Kidney glomerular epithelial cell (primary cell): ENCODE measurements around the gene LMBR1.

ENCODE experiments used
- DNase-seq: peaks from one replicate; lab custom pipeline; 2025; lab: John Stamatoyannopoulos, UW

Gene LMBR1

GRCh38 chr7:156691764-156692163 is 201.2 kb downstream of the LMBR1 start:
- DNase-seq, result no peak

- no peak for DNase-seq
These were observed 208.3 kb downstream of the LMBR1 start for GRCh38 chr7:156684661-156685060.

DNA sequence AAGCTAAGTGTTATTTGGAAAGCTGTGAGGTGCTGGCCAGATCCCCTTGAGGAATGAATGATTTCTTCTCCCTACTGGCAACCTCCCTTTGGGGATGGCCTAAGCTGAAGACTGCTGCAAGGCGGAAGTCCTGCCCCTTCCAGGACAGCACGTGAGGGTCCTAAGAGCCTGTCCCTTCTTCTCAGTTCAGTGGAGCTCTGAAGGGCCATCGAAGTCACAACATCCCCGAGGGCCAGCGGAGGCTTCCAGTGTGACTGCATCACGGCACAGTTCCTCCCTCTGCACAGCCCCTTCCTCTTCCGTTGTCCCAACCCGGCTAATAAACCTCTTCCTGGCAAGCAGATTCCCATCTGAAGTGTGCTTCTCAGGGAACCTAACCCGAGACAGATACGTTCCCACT is 208.7 kb downstream of the LMBR1 start:
- DNase-seq, result no peak

DNA sequence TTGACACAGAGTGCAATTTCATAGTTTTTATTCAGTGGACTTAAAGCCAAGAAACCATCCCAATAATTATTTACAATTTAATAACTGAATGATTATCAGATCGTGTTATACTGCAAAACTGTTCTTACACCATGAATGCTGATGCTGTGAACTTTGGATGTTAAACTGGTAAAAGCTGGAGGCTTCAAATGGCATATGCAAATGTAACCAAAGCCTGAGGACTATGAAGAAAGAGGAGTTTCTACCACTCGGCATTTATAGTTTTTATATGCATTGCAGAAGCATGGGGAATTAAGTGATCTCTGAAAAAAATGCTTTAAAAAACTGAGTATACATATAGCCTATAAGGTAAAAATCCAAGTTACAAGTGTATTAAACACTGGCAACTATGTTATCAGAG is 210.1 kb downstream of the LMBR1 start:
- no peak for DNase-seq

- no peak for DNase-seq
These were observed 212.7 kb downstream of the LMBR1 start for GRCh38 chr7:156680281-156680680.

GRCh38 chr7:156677374-156678054 is 215.5 kb downstream of the LMBR1 start:
- no peak for DNase-seq

DNA sequence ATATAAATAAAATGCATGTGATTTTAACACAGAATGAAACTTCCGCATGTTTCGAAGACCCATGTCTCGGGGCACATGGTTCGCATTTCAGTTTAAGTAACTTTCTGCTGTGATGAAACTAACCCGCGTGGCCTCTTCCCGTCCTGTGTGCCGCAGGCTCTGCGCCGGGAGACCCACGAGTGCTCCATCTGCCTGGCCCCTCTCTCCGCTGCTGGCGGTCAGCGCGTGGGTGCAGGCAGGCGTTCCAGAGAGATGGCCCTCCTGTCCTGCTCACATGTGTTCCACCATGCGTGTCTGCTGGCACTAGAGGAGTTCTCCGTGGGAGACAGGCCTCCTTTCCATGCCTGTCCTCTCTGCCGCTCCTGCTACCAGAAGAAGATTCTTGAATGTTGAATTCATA is 216.7 kb downstream of the LMBR1 start:
- DNase-seq, result no peak

GRCh38 chr7:156675721-156676120 is 217.3 kb downstream of the LMBR1 start:
- DNase-seq, result no peak

DNA sequence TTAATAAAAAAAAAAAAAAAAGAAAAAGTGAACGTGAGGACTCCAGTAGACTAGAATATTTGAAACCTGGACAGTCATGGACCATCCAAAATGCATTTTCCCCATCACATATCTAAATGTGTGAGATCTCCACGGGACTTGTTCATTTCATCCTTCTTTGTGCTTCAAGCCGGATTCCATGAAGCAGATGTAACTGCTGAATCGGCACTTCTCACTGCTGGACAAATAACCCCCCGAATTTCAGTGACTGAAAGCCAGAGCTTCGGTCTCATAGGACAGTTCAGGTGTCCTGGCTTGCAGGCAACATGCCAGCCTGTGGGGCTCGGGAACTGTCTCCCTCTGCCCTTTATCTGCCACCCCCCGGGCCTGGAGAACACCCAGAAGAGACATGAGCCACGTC is 219.1 kb downstream of the LMBR1 start:
- no peak for DNase-seq

DNA sequence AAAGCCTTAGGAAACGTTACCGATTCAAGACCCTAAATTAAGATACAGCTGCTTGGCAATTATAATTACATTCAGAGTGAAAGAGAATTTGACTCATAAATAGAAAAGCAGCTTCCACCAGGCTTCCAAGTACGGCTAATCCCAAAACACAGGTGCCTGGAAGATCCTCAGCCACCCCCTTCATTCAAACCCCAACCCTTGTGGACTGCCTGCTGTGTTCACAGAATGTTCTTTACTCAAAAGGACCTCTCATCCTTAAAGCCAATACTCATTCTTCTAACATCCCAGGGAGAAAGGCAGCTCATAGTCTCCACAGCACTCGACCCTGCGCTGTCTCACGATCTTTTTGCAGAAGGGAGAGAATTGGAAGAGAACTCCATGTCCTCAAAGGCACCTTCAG is 219.5 kb downstream of the LMBR1 start:
- DNase-seq, result no peak

DNA sequence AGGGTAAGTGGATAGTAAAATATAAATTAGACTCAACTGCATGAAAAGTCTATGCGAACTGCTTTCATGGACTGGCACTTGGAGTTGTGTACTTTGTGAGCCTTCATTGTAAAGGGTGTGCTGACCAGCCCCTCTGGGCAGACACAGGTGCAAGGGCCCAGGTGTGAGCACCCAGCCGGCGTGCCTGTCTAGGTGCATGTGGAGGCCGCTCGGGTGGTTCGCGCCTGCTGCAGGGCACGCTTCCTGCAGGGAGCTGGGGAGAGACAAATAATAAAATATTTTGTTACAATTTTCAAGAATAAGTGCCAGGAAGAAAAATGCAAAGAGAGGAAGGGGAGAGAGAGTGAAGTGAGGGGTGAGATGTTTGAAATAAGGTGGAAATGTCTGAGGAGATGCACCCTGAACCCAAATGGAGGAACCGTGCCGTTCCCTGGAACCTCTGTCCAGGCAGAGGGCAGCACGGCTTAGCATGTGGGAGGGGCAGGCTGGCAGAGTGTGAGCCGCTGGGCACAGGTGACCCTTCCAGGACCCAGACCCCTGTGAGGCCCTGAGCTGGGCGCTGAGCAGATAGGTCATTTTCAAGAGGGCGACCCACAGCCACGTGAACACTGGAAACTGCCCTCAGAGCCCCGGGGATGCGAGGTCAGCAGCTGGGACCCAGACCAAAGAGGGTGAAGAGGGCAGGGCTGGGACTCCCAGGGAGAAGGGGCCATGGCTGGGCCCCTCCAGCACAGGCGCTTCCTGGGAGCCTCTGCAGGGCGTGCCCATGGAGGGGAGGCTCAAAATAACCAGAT is 223.8 kb downstream of the LMBR1 start:
- DNase-seq, result no peak

DNA sequence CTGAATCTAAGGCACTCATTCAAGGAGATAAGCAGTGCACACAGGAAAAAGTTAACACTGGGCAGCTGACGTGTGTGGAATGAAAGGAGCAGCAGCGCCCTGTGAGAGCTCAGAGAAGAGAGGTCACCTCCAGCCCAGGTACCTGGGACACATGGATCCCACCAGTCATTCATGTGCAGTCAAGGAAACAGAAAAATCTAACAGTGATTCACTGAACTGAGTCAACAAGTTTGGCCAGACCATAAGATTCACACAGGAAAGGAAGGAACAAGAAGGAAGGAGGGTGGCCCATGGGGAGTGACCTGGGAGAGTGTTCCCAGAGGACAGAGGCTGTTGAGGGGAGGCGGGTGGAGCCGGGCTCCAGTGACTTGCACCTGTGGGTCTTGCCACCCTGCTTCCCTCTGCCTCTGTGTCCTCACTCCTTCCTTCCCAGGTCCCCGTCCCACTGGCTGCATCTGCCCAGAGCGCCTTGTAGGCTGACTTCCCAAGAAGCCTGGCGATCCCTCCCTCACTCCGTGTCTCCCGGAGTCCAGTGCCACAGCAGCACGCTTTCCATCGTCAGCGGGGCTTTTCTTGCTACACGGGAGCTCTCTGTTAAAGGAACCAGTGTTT is 224.7 kb downstream of the LMBR1 start:
- DNase-seq, result no peak

GRCh38 chr7:156667110-156667426 is 225.9 kb downstream of the LMBR1 start:
- no peak for DNase-seq

DNA sequence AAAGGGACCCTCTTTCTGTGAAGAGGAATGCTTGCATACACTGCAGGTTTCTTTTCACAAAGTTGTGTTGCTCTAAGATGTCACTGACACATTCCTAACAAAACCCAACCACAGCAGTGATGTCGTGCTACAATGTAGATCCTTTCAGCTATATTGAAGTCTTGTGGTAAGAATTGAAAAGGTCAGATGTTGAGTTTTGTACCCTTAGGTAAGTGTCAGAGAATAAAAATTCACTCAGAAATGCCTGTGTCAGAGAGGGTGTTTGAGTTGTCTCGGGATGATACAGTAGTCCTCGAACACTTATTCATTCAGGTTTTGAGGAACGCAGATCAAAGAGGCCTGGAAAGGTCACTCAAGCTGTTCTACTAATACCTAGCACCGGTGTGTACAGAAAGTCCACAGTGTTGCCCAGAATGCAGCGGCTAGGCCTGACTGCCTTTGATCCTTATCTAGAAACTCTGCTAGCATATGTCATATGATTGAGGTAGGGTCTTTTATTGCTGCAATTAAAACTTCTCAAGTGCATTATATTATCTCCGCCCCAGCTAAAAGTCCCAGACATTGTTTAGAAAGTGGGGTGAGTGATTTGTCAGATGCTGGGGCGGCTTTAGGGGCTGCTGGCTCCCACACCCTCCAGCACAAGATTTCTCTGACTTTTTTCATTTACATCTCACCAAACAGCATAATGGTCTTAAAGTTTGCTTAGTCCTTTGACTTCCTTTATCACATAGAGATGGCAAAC is 226.4 kb downstream of the LMBR1 start:
- no peak for DNase-seq

DNA sequence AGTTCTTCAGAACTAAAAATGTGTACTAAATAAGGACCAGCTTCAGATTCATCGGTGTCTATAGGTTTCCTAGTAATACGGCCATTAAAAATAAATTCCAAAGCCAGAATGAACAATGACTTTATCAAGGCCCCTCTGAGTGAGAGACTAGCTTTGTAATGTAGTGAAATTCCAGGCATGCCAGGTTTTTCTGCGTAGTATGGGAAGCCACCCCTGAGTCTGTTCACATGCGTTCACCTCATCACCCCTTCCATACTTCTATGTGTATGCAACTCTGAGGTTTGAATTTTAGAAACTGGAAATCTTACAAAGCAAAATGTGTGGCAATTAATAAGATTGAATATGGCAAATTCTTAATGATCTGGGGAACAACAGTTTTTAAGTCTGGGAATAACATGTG is 227.9 kb downstream of the LMBR1 start:
- no peak for DNase-seq

GRCh38 chr7:156662277-156662676 is 230.7 kb downstream of the LMBR1 start:
- no peak for DNase-seq

GRCh38 chr7:156661637-156662036 is 231.3 kb downstream of the LMBR1 start:
- no peak for DNase-seq

DNA sequence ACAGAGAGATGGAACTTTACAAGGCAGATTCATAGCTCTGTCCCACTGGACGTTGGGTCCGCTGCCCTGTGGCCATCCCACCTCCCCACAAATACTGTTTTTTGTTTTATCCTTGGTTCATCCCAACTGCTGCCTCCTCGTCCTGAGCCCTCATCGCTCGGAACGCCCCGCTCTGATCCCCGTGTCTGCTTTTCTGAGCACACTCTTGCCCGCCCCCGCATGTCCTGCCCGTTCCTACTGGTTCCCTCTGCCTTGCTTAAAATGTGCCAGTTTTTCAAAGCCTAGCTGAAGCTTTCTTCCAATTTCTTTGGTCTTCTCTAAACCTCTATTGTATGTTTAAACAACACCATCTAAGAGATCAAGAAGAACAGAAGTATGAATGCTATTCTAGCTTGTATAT is 233.0 kb downstream of the LMBR1 start:
- no peak for DNase-seq

GRCh38 chr7:156659203-156659602 is 233.8 kb downstream of the LMBR1 start:
- no peak for DNase-seq

GRCh38 chr7:156657681-156658080 is 235.3 kb downstream of the LMBR1 start:
- no peak for DNase-seq

DNA sequence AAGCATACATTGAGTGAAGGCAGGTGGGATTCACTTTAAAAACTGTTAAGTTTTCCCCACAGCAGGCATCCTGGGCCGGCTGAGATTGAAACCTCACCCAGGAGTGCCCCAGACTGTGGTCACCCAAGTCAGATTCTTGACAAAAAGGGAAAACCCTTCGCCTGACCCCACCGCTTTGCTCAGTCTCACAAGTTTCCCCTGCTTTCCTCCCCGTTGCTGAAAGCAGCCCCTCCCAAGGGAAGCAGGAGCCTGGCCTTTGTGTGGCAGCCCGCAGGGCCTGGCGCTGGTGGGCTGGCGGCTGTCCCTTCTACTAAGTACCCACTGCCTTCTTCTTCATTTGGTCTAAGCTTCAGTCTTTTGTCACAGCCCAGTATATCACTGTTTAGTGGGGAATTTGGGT is 236.4 kb downstream of the LMBR1 start:
- DNase-seq, result no peak

DNA sequence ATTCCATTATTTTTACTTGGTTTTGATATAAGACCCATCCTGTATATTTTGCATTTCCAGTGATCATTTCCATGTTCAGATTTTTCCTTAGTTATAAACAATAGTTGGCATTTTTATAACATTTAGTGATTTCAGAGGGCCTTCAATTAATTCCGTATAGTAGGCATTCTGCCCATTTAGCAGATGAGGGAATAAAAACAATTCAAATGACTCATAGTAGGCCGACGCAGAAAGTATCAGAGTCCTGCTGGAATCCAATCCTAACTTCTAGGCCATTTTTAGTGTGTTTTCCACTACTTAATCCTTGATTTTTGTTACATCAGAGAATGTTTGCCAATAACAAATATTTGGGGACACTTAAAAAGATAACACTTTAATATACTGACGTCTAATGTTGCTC is 237.0 kb downstream of the LMBR1 start:
- DNase-seq, result no peak

- no peak for DNase-seq
These were observed 237.7 kb downstream of the LMBR1 start for GRCh38 chr7:156655251-156655650.
